ENCODE measurements around the gene VAV2.

DNA sequence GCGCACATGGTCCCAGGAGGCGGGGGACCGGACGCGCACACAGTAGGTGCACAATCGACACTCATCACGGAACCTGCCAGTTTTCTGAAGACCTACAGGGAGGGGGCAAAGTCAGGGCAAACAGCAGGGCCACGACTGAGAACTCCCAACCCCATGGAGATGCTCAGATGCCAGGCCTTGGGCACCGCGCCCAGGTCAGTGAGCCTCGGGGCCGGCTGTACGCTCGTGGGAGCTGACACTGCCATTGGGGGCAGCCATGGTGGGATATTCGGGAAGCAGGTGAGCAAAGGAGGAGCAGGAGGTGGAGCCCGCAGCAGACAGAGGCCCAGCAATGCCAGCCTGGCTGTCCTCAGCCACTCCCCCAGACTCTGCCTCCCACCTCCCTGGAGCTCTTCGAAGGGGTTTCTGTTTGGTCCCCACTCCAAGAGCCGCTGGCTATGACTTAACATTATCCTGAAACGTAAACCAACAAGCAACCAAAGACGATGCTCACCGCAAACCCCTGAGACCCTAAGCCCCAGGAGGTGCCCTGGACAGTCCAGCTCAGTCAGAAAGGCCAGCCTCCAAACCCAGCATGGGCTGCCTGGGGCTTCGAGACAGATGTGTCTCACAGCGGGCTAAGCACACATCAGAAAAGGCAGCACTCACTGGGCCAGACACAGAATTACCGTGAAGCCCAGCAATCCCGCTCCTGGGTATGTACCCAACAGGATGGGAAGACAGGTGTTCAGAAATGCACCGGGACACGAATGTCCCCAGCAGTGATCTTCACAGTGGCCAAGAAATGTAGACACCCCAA is 78.4 kb downstream of the VAV2 start:
- TF ChIP-seq, protein P1, sequence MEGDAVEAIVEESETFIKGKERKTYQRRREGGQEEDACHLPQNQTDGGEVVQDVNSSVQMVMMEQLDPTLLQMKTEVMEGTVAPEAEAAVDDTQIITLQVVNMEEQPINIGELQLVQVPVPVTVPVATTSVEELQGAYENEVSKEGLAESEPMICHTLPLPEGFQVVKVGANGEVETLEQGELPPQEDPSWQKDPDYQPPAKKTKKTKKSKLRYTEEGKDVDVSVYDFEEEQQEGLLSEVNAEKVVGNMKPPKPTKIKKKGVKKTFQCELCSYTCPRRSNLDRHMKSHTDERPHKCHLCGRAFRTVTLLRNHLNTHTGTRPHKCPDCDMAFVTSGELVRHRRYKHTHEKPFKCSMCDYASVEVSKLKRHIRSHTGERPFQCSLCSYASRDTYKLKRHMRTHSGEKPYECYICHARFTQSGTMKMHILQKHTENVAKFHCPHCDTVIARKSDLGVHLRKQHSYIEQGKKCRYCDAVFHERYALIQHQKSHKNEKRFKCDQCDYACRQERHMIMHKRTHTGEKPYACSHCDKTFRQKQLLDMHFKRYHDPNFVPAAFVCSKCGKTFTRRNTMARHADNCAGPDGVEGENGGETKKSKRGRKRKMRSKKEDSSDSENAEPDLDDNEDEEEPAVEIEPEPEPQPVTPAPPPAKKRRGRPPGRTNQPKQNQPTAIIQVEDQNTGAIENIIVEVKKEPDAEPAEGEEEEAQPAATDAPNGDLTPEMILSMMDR (conservative IDR thresholded peaks at IDR 0.05; ENCODE audit: low read length): no peak
- no peak for TF ChIP-seq EZH2phosphoT487 (IDR thresholded peaks at IDR 0.05; ENCODE audit: borderline replicate concordance, low read depth, low read length)
